HepG2 (cell line): ENCODE results near the gene MAP3K19. TPM values are rescaled to one million over a fixed set of nuclear protein-coding genes. Genes with fewer than 3 reads are reported as not detected.

Source experiments
- CC2D1A ChIP-seq: sonication (generic); formaldehyde crosslinking; IDR thresholded peaks from 2 replicates; pipeline ENCODE4 v1.8.1; 2023; ENCODE audit warnings: mild to moderate bottlenecking, missing genetic modification reagents
- HNF4A ChIP-seq: sonication (generic); formaldehyde crosslinking; IDR thresholded peaks from 2 replicates; pipeline ENCODE4 v1.4.0; 2020; ENCODE audit warnings: missing genetic modification reagents
- HNRNPL ChIP-seq: fragments of 200-400 bp; formaldehyde crosslinking; IDR thresholded peaks from 2 replicates; pipeline ENCODE4 v1.6.1; 2017; ENCODE audit warnings: mild to moderate bottlenecking, low read depth, low read length
- KLF15 ChIP-seq: sonication (generic); formaldehyde crosslinking; IDR thresholded peaks from 2 replicates; pipeline ENCODE4 v1.8.1; 2023; ENCODE audit warnings: borderline replicate concordance, mild to moderate bottlenecking, inconsistent platforms, missing genetic modification reagents, mixed read lengths
- MAF1 ChIP-seq: sonication (generic); formaldehyde crosslinking; IDR thresholded peaks from 2 replicates; pipeline ENCODE4 v1.5.0; 2020; ENCODE audit warnings: missing genetic modification reagents, borderline replicate concordance
- NFIC ChIP-seq: IDR thresholded peaks from 2 replicates; pipeline ENCODE4 v1.6.1; 2012; ENCODE audit warnings: mild to moderate bottlenecking, low read length, inconsistent platforms
- RERE ChIP-seq: IDR thresholded peaks from 2 replicates; pipeline ENCODE4 v1.6.1; 2016; ENCODE audit warnings: low read depth, missing genetic modification reagents, missing compliant biosample characterization
- SP4 ChIP-seq: sonication (generic); formaldehyde crosslinking; IDR thresholded peaks from 2 replicates; pipeline ENCODE4 v1.8.1; 2023; ENCODE audit warnings: mild to moderate bottlenecking, missing genetic modification reagents
- TMF1 ChIP-seq: sonication (generic); formaldehyde crosslinking; IDR thresholded peaks from 2 replicates; pipeline ENCODE4 v1.8.1; 2022; ENCODE audit warnings: low read depth, missing genetic modification reagents
- TOPORS ChIP-seq: sonication (generic); formaldehyde crosslinking; IDR thresholded peaks from 2 replicates; pipeline ENCODE4 v1.8.0; 2023; ENCODE audit warnings: mild to moderate bottlenecking, missing genetic modification reagents
- ZFP36 ChIP-seq: fragments of 150-350 bp; IDR thresholded peaks from 2 replicates; pipeline ENCODE4 v1.6.1; 2018; ENCODE audit warnings: borderline replicate concordance, low read length, low read depth; ENCODE audit not compliant: partially characterized antibody
- ZNF770 ChIP-seq: sonication (generic); formaldehyde crosslinking; IDR thresholded peaks from 2 replicates; pipeline ENCODE4 v1.5.0; 2020; ENCODE audit warnings: mild to moderate bottlenecking, missing genetic modification reagents
- ZNF816 ChIP-seq: sonication (generic); formaldehyde crosslinking; IDR thresholded peaks from 2 replicates; pipeline ENCODE4 v1.8.0; 2022; ENCODE audit warnings: missing genetic modification reagents, mild to moderate bottlenecking, borderline replicate concordance
- ZNF883 ChIP-seq: sonication (generic); formaldehyde crosslinking; IDR thresholded peaks from 2 replicates; pipeline ENCODE4 v1.5.1; 2020; ENCODE audit warnings: mild to moderate bottlenecking, missing genetic modification reagents; ENCODE audit errors: not compliant biosample characterization
- ZNF891 ChIP-seq: sonication (generic); formaldehyde crosslinking; IDR thresholded peaks from 2 replicates; pipeline ENCODE4 v1.5.0; 2020; ENCODE audit warnings: mild to moderate bottlenecking, missing genetic modification reagents
- polyA plus RNA-seq, 8 experiments: library from polyadenylated mRNA; depleted of rRNA in 3 of 8; stranded (reverse) in 7 of 8; unstranded in 1 of 8; fragments of >200 nt; fragmentation: Illumina TruSeq in 4 of 8; extraction: Trizol in 4 of 8; gene quantifications; 2 replicates each; pipeline versions ENCODE4 v1.2.1 to v1.2.3, GENCODE V29; 2011 to 2016; ENCODE audit warnings: low read depth in 4 of 8, missing spikeins in 1 of 8, mixed read lengths in 1 of 8; ENCODE audit not compliant: insufficient read depth in 1 of 8
- total RNA-seq, 5 experiments: library from RNA; depleted of rRNA; stranded (reverse); fragments of >200 nt; fragmentation: Illumina TruSeq; extraction: Trizol; gene quantifications; 2 replicates each; pipeline ENCODE4 v1.2.3, GENCODE V29; 2016; ENCODE audit warnings: low read depth in 1 of 5
- TF ChIP-seq, protein P1 (sequence below): sonication (generic); formaldehyde crosslinking; IDR thresholded peaks from 2 replicates; pipeline ENCODE4 v1.4.0; 2020; ENCODE audit warnings: missing genetic modification reagents
- TF ChIP-seq, protein P2 (sequence below): sonication (generic); formaldehyde crosslinking; IDR thresholded peaks from 2 replicates; pipeline ENCODE4 v1.5.1; 2020; ENCODE audit warnings: missing genetic modification reagents, mild to moderate bottlenecking, borderline replicate concordance
- TF ChIP-seq, protein P3 (sequence below): sonication (generic); formaldehyde crosslinking; IDR thresholded peaks from 2 replicates; pipeline ENCODE4 v1.4.0; 2020; ENCODE audit warnings: low read depth, mild to moderate bottlenecking, missing genetic modification reagents

Gene MAP3K19
- total and polyA plus RNA-seq, 2 of the 13 experiments (the other 11 are each of a cell fraction or from before 2014, with no cell fraction given): not detected

DNA sequence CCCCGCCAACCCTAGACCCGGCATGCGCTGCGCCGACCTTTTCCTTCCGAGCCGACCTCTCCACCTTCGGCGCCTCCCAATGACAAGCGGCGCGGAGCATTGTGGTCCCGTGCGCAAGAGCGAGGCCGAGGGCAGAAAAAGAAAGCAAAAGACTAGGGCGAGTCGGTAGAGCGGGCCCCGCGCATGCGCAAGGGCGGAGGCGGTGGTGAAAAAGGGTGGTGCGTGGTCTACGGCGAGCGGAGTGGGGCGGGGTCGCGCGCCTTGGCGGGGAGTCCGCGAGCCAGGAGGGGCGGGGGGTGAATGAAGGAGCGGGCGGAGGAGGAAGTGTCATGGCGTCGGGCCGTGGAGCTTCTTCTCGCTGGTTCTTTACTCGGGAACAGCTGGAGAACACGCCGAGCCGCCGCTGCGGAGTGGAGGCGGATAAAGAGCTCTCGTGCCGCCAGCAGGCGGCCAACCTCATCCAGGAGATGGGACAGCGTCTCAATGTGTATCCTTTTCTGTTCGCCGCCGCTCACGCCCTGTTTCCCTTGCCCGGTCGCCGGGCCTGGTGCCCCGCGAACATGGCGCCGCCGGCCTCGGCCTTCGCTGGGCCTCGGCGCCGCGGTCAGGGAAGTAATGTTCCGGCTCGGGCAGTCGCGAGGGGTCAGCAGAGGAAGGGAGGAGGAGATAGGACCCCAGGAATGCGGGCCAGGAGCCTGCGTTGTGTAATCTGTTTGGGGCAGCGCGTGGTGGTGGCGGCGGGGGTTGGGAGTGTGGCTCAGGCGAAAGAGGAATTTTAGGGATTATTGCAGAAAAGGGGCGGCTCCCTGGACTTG is 128.5 kb downstream of the MAP3K19 start, which contains the start of gene CCNT2 (continued):
- peak; percentile 47; the same call in 1 of the 2 replicates for TF ChIP-seq ZNF770 (CRISPR knock-in tag)
- TF ChIP-seq ZNF816 (CRISPR knock-in tag): peak; percentile 96
- TF ChIP-seq ZNF883 (CRISPR knock-in tag): no peak
- TF ChIP-seq, protein P1, sequence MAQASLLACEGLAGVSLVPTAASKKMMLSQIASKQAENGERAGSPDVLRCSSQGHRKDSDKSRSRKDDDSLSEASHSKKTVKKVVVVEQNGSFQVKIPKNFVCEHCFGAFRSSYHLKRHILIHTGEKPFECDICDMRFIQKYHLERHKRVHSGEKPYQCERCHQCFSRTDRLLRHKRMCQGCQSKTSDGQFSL (CRISPR knock-in tag): peak; percentile 85
- TF ChIP-seq, protein P2, sequence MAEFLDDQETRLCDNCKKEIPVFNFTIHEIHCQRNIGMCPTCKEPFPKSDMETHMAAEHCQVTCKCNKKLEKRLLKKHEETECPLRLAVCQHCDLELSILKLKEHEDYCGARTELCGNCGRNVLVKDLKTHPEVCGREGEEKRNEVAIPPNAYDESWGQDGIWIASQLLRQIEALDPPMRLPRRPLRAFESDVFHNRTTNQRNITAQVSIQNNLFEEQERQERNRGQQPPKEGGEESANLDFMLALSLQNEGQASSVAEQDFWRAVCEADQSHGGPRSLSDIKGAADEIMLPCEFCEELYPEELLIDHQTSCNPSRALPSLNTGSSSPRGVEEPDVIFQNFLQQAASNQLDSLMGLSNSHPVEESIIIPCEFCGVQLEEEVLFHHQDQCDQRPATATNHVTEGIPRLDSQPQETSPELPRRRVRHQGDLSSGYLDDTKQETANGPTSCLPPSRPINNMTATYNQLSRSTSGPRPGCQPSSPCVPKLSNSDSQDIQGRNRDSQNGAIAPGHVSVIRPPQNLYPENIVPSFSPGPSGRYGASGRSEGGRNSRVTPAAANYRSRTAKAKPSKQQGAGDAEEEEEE (CRISPR knock-in tag): no peak
- TF ChIP-seq, protein P3, sequence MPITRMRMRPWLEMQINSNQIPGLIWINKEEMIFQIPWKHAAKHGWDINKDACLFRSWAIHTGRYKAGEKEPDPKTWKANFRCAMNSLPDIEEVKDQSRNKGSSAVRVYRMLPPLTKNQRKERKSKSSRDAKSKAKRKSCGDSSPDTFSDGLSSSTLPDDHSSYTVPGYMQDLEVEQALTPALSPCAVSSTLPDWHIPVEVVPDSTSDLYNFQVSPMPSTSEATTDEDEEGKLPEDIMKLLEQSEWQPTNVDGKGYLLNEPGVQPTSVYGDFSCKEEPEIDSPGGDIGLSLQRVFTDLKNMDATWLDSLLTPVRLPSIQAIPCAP (CRISPR knock-in tag): 0 out of 2 replicates have a peak, but pooled peaks have one; percentile 73
- 0 out of 2 replicates have a peak, but pooled peaks have one; percentile 3 for TF ChIP-seq TOPORS
- TF ChIP-seq HNRNPL: 0 out of 2 replicates have a peak, but pooled peaks have one; percentile 45
- TF ChIP-seq MAF1 (CRISPR knock-in tag): no peak
- peak; percentile 88; the same call in 1 of the 2 replicates for TF ChIP-seq SP4 (CRISPR knock-in tag)
- no peak for TF ChIP-seq CC2D1A (CRISPR knock-in tag)
- no peak for TF ChIP-seq ZFP36
- TF ChIP-seq RERE (CRISPR knock-in tag): no peak
- TF ChIP-seq NFIC: no peak
- TF ChIP-seq TMF1: no peak; the same call in 1 of the 2 replicates
- TF ChIP-seq HNF4A (CRISPR knock-in tag): peak; percentile 35
- TF ChIP-seq KLF15: peak; percentile 28
- peak; percentile 96 for TF ChIP-seq ZNF891 (CRISPR knock-in tag)
